HG02840 (cell line): ENCODE measurements around the gene CFDP1.

Source experiments
- ATAC-seq: cut with Tn5 transposase; IDR thresholded peaks from one replicate; pipeline ENCODE4 v1.9.1; 2021; ENCODE audit warnings: mild to moderate bottlenecking, moderate library complexity, moderate number of reproducible peaks; ENCODE audit not compliant: unreplicated experiment, low FRiP score

Gene CFDP1

GRCh38 chr16:75377729-75378386 lies 55.4 kb downstream of the CFDP1 start:
- ATAC-seq, result no peak

GRCh38 chr16:75376475-75377161 lies 56.7 kb downstream of the CFDP1 start:
- no peak for ATAC-seq

- no peak for ATAC-seq
Observed at GRCh38 chr16:75374388-75374787, 58.9 kb downstream of the CFDP1 start.

- no peak for ATAC-seq
Observed at GRCh38 chr16:75372236-75372856, 61.0 kb downstream of the CFDP1 start.

GRCh38 chr16:75371171-75371570 lies 62.1 kb downstream of the CFDP1 start:
- no peak for ATAC-seq

GRCh38 chr16:75364286-75364791 lies 69.0 kb downstream of the CFDP1 start:
- ATAC-seq, result no peak

GRCh38 chr16:75362846-75363245 lies 70.5 kb downstream of the CFDP1 start:
- ATAC-seq, result no peak

- no peak for ATAC-seq
Observed at GRCh38 chr16:75361936-75362335, 71.4 kb downstream of the CFDP1 start.

- ATAC-seq, result no peak
Observed at GRCh38 chr16:75354170-75354569, 79.1 kb downstream of the CFDP1 start.

GRCh38 chr16:75351183-75351582 lies 82.1 kb downstream of the CFDP1 start:
- no peak for ATAC-seq

GRCh38 chr16:75345711-75346110 lies 87.6 kb downstream of the CFDP1 start:
- no peak for ATAC-seq

- no peak for ATAC-seq
Observed at GRCh38 chr16:75343941-75344340, 89.4 kb downstream of the CFDP1 start.

GRCh38 chr16:75343286-75343685 lies 90.0 kb downstream of the CFDP1 start:
- ATAC-seq, result no peak

- ATAC-seq, result no peak
Observed at GRCh38 chr16:75342308-75342811, 90.9 kb downstream of the CFDP1 start.

GRCh38 chr16:75341564-75342307 lies 91.6 kb downstream of the CFDP1 start:
- ATAC-seq, result no peak

GRCh38 chr16:75340741-75341491 lies 92.4 kb downstream of the CFDP1 start:
- no peak for ATAC-seq

GRCh38 chr16:75337430-75337829 lies 95.9 kb downstream of the CFDP1 start:
- ATAC-seq, result no peak

GRCh38 chr16:75336521-75336920 lies 96.8 kb downstream of the CFDP1 start:
- no peak for ATAC-seq

GRCh38 chr16:75333721-75334163 lies 99.6 kb downstream of the CFDP1 start:
- ATAC-seq, result no peak

- no peak for ATAC-seq
Observed at GRCh38 chr16:75329943-75330342, 103.4 kb downstream of the CFDP1 start.
